Endothelial cell (in vitro differentiated cells): Measurements from ENCODE around the gene GMPR2. TPM values are rescaled to one million over a fixed set of nuclear protein-coding genes. Genes with fewer than 3 reads are reported as not detected.

ENCODE experiments used
- DNase-seq: peaks from one replicate; pipeline ENCODE4 v3.0.0; 2021; ENCODE audit warnings: low spot score
- H3K27ac Mint-ChIP-seq: one replicate; pipeline ENCODE4 v1.8.0; 2021; ENCODE audit warnings: mixed read lengths, inconsistent platforms; ENCODE audit not compliant: unreplicated experiment
- H3K27me3 Mint-ChIP-seq: one replicate; pipeline ENCODE4 v1.8.0; 2021; ENCODE audit warnings: mild to moderate bottlenecking, moderate library complexity, mixed read lengths, inconsistent platforms; ENCODE audit not compliant: unreplicated experiment
- H3K36me3 Mint-ChIP-seq: one replicate; pipeline ENCODE4 v1.8.0; 2021; ENCODE audit warnings: mild to moderate bottlenecking, low read depth, mixed read lengths, inconsistent platforms; ENCODE audit not compliant: unreplicated experiment
- H3K4me1 Mint-ChIP-seq: one replicate; pipeline ENCODE4 v1.8.0; 2021; ENCODE audit warnings: mild to moderate bottlenecking, mixed read lengths, inconsistent platforms; ENCODE audit not compliant: unreplicated experiment
- H3K4me3 Mint-ChIP-seq: one replicate; pipeline ENCODE4 v1.8.0; 2021; ENCODE audit warnings: mild to moderate bottlenecking, mixed read lengths, inconsistent platforms; ENCODE audit not compliant: unreplicated experiment
- H3K9me3 Mint-ChIP-seq: one replicate; pipeline ENCODE4 v1.8.0; 2021; ENCODE audit warnings: mixed read lengths, inconsistent platforms; ENCODE audit not compliant: unreplicated experiment
- CTCF ChIP-seq: fragments of 200-600 bp; sonication (generic); IDR thresholded peaks from one replicate; pipeline ENCODE4 v1.5.0; 2021; ENCODE audit warnings: antibody characterized with exemption; ENCODE audit not compliant: unreplicated experiment
- total RNA-seq: library from RNA; stranded (reverse); fragmentation: NEBNext Ultra II Directional; extraction: Animal tissue kit (Norgen Biotek cat#: 25700); gene quantifications from one replicate; pipeline ENCODE4 v1.2.1, GENCODE V29; 2021; ENCODE audit not compliant: unreplicated experiment

Gene GMPR2
- total RNA-seq, 1 donor from 2014 or later = 61.3 TPM

- H3K4me3 Mint-ChIP-seq = no peak overlapping the region
- no peak overlapping the region for H3K27ac Mint-ChIP-seq
- peaks cover 3% of the 10 kb centered on the region for H3K36me3 Mint-ChIP-seq
- no peaks in the 10 kb centered on the region for H3K9me3 Mint-ChIP-seq
- H3K27me3 Mint-ChIP-seq = peaks cover 11% of the 10 kb centered on the region
- peaks cover 8% of the 10 kb centered on the region for H3K4me1 Mint-ChIP-seq
- no peak for DNase-seq
- no peak for TF ChIP-seq CTCF
These were observed 46.8 kb downstream of the GMPR2 start for GRCh38 chr14:24279301-24280186.

GRCh38 chr14:24280797-24281460, 48.2 kb downstream of the GMPR2 start:
- DNase-seq = no peak
- H3K9me3 Mint-ChIP-seq = no peaks in the 10 kb centered on the region
- peaks cover 13% of the 10 kb centered on the region for H3K27me3 Mint-ChIP-seq
- peaks cover 8% of the 10 kb centered on the region for H3K4me1 Mint-ChIP-seq
- H3K4me3 Mint-ChIP-seq = no peak overlapping the region
- no peaks in the 10 kb centered on the region for H3K36me3 Mint-ChIP-seq
- no peak for TF ChIP-seq CTCF
- H3K27ac Mint-ChIP-seq = no peak overlapping the region

GRCh38 chr14:24281636-24282035, 48.9 kb downstream of the GMPR2 start:
- Mint-ChIP-seq H3K27me3 (peaks cover 17% of the 10 kb centered on the region), H3K9me3 (no peaks in the 10 kb centered on the region), H3K4me1 (peaks cover 8% of the 10 kb centered on the region), H3K4me3 (no peak overlapping the region), H3K27ac (no peak overlapping the region), H3K36me3 (no peaks in the 10 kb centered on the region)
- no peak for TF ChIP-seq CTCF
- no peak for DNase-seq

GRCh38 chr14:24282736-24283135, 50.0 kb downstream of the GMPR2 start:
- Mint-ChIP-seq H3K27ac (no peak overlapping the region), H3K9me3 (no peaks in the 10 kb centered on the region), H3K4me3 (no peak overlapping the region), H3K36me3 (peaks cover 3% of the 10 kb centered on the region), H3K4me1 (peaks cover 6% of the 10 kb centered on the region), H3K27me3 (peaks cover 19% of the 10 kb centered on the region)
- no peak for TF ChIP-seq CTCF
- no peak for DNase-seq
